GM21737 (cell line): ENCODE measurements around the gene HES5.

ENCODE experiments used
- ATAC-seq: cut with Tn5 transposase; IDR thresholded peaks from one replicate; pipeline ENCODE4 v1.9.1; 2021; ENCODE audit warnings: mild to moderate bottlenecking, moderate library complexity; ENCODE audit not compliant: unreplicated experiment

The HES5 gene

GRCh38 chr1:2533365-2533764 lies 3.3 kb upstream of the HES5 start:
- ATAC-seq = no peak

- ATAC-seq = no peak
Measured at GRCh38 chr1:2532485-2533160, 2.6 kb upstream of the HES5 start.

GRCh38 chr1:2530513-2531361 lies 674 bp upstream of the HES5 start:
- no peak for ATAC-seq

- no peak for ATAC-seq
Measured at GRCh38 chr1:2528966-2529783, 888 bp downstream of the HES5 start.

- ATAC-seq = no peak
Measured at GRCh38 chr1:2528611-2528965, 1.5 kb downstream of the HES5 start.

- no peak for ATAC-seq
Measured at GRCh38 chr1:2528016-2528415, 2.0 kb downstream of the HES5 start.

- no peak for ATAC-seq
Measured at GRCh38 chr1:2527556-2527860, 2.6 kb downstream of the HES5 start.

GRCh38 chr1:2526824-2527555 lies 3.1 kb downstream of the HES5 start:
- ATAC-seq = peak; percentile 25

GRCh38 chr1:2525920-2526823 lies 3.9 kb downstream of the HES5 start, which contains the start of gene PANK4:
TSS of gene PANK4 (minus strand) at chr1:2526596. CDS start at chr1:2526587, 9 bp downstream.
- peak; percentile 71 for ATAC-seq

- no peak for ATAC-seq
Measured at GRCh38 chr1:2525572-2525919, 4.5 kb downstream of the HES5 start.

GRCh38 chr1:2523891-2524609 lies 6.0 kb downstream of the HES5 start:
- ATAC-seq = no peak

GRCh38 chr1:2523191-2523890 lies 6.7 kb downstream of the HES5 start:
- no peak for ATAC-seq

GRCh38 chr1:2522230-2522629 lies 7.8 kb downstream of the HES5 start:
- no peak for ATAC-seq

GRCh38 chr1:2520806-2521205 lies 9.3 kb downstream of the HES5 start:
- no peak for ATAC-seq

- ATAC-seq = no peak
Measured at GRCh38 chr1:2520206-2520605, 9.9 kb downstream of the HES5 start.

GRCh38 chr1:2519729-2520128 lies 10.3 kb downstream of the HES5 start:
- ATAC-seq = no peak

GRCh38 chr1:2519029-2519685 lies 10.9 kb downstream of the HES5 start:
- ATAC-seq = no peak

GRCh38 chr1:2518528-2518927 lies 11.5 kb downstream of the HES5 start:
- no peak for ATAC-seq
